Measurements from ENCODE around the gene KLLN. TPM values are rescaled to one million over a fixed set of nuclear protein-coding genes. Genes with fewer than 3 reads are reported as not detected.

The KLLN gene
- total RNA-seq, 1 donor from 2014 or later: 0.71 TPM

GRCh38 chr10:87845624-87845998 is 17.7 kb downstream of the KLLN start:
- ATAC-seq: no peak
- intact Hi-C loops (cut with DNase I): no loop called here

GRCh38 chr10:87844837-87845623 is 18.3 kb downstream of the KLLN start:
- intact Hi-C loops (cut with DNase I): no loop called here
- Histone ChIP-seq H3K27ac (no peak overlapping the region), H3K4me1 (peaks cover 8% of the 10 kb centered on the region), H3K4me3 (no peak overlapping the region), H3K9me3 (no peaks in the 10 kb centered on the region), H3K27me3 (ENCODE audit: low read depth) (no peaks in the 10 kb centered on the region), H3K36me3 (no peaks in the 10 kb centered on the region)
- no peak for DNase-seq
- TF ChIP-seq CTCF (IDR thresholded peaks at IDR 0.05): no peak
- ATAC-seq: no peak

More at GRCh38 chr10:87845624-87845998, 17.7 kb downstream of the KLLN start:
- Histone ChIP-seq H3K27me3 (ENCODE audit: low read depth) (no peaks in the 10 kb centered on the region), H3K4me1 (peaks cover 8% of the 10 kb centered on the region), H3K36me3 (no peaks in the 10 kb centered on the region), H3K4me3 (no peak overlapping the region), H3K9me3 (no peaks in the 10 kb centered on the region), H3K27ac (no peak overlapping the region)
- no peak for TF ChIP-seq CTCF (IDR thresholded peaks at IDR 0.05)
- DNase-seq: no peak

GRCh38 chr10:87843714-87844113 is 19.6 kb downstream of the KLLN start:
- ATAC-seq (no peak), DNase-seq (no peak)
- Histone ChIP-seq H3K27me3 (ENCODE audit: low read depth) (no peaks in the 10 kb centered on the region), H3K36me3 (no peaks in the 10 kb centered on the region), H3K9me3 (no peaks in the 10 kb centered on the region), H3K27ac (no peak overlapping the region), H3K4me3 (no peak overlapping the region), H3K4me1 (peaks cover 8% of the 10 kb centered on the region)
- no peak for TF ChIP-seq CTCF (IDR thresholded peaks at IDR 0.05)
- intact Hi-C loops (cut with DNase I): no loop called here

GRCh38 chr10:87842776-87843497 is 20.4 kb downstream of the KLLN start:
- Histone ChIP-seq H3K27me3 (ENCODE audit: low read depth) (no peaks in the 10 kb centered on the region), H3K27ac (no peak overlapping the region), H3K9me3 (no peaks in the 10 kb centered on the region), H3K4me1 (peaks cover 8% of the 10 kb centered on the region), H3K36me3 (no peaks in the 10 kb centered on the region), H3K4me3 (no peak overlapping the region)
- intact Hi-C loops (cut with DNase I): no loop called here
- no peak for TF ChIP-seq CTCF (IDR thresholded peaks at IDR 0.05)
- peak; percentile 25 to 56 for ATAC-seq
- no peak for DNase-seq

- intact Hi-C loops (cut with DNase I): no loop called here
- ATAC-seq: peak; percentile 94
- no peak for TF ChIP-seq CTCF (IDR thresholded peaks at IDR 0.05)
- H3K36me3 ChIP-seq: no peaks in the 10 kb centered on the region
- H3K9me3 ChIP-seq: no peaks in the 10 kb centered on the region
- peaks cover 8% of the 10 kb centered on the region for H3K4me1 ChIP-seq
- H3K4me3 ChIP-seq: no peak overlapping the region
- no peaks in the 10 kb centered on the region for H3K27me3 ChIP-seq (ENCODE audit: low read depth)
- DNase-seq: no peak
- no peak overlapping the region for H3K27ac ChIP-seq
Measured at GRCh38 chr10:87842220-87842641, 21.1 kb downstream of the KLLN start.

All from lower lobe of right lung (tissue), 2 donors.